Stimulated activated CD8-positive, alpha-beta memory T cell treated with anti-CD3 and anti-CD28 coated beads, Interleukin-7, amount 100 ng/mL, for 24 hours (primary cell): ENCODE data around the gene PPP3R2.
"Not testable (repeated sequence)": the region's sequence is repeated elsewhere in the genome, so short reads cannot be mapped to it uniquely, and the experiment has no call there.

Source experiments
- DNase-seq: peaks from one replicate; pipeline ENCODE4 v3.0.0-alpha.2; 2020; ENCODE audit warnings: low read depth

The PPP3R2 gene

GRCh38 chr9:101594796-101595195 is at the start of gene PPP3R2:
Gene PPP3R2 (minus strand): TSS chr9:101594969. CDS start chr9:101594921, 48 bp downstream.
- DNase-seq = no peak

- DNase-seq = no peak
Measured at GRCh38 chr9:101639785-101640665, 45.3 kb upstream of the PPP3R2 start.

GRCh38 chr9:101639311-101639710 is 44.5 kb upstream of the PPP3R2 start:
- DNase-seq = no peak

- DNase-seq = no peak
Measured at GRCh38 chr9:101636247-101636646, 41.5 kb upstream of the PPP3R2 start.

GRCh38 chr9:101635473-101635872 is 40.7 kb upstream of the PPP3R2 start:
- DNase-seq = no peak

GRCh38 chr9:101634741-101635409 is 40.1 kb upstream of the PPP3R2 start:
- no peak for DNase-seq

GRCh38 chr9:101632611-101633010 is 37.8 kb upstream of the PPP3R2 start:
- DNase-seq = no peak

- no peak for DNase-seq
Measured at GRCh38 chr9:101631892-101632291, 37.1 kb upstream of the PPP3R2 start.

- DNase-seq = no peak
Measured at GRCh38 chr9:101629636-101630035, 34.9 kb upstream of the PPP3R2 start.

GRCh38 chr9:101628173-101628572 is 33.4 kb upstream of the PPP3R2 start:
- no peak for DNase-seq

GRCh38 chr9:101626295-101626694 is 31.5 kb upstream of the PPP3R2 start:
- DNase-seq = no peak

- DNase-seq = no peak
Measured at GRCh38 chr9:101625876-101626275, 31.1 kb upstream of the PPP3R2 start.

- no peak for DNase-seq
Measured at GRCh38 chr9:101620452-101620851, 25.7 kb upstream of the PPP3R2 start.

- DNase-seq = no peak
Measured at GRCh38 chr9:101618698-101619097, 23.9 kb upstream of the PPP3R2 start.

GRCh38 chr9:101605547-101605946 is 10.8 kb upstream of the PPP3R2 start:
- DNase-seq = no peak

GRCh38 chr9:101604296-101604695 is 9.5 kb upstream of the PPP3R2 start:
- DNase-seq = no peak

GRCh38 chr9:101601904-101602765 is 7.4 kb upstream of the PPP3R2 start:
- DNase-seq = no peak

- no peak for DNase-seq
Measured at GRCh38 chr9:101593345-101593744, 1.4 kb downstream of the PPP3R2 start.

GRCh38 chr9:101592788-101593187 is 2.0 kb downstream of the PPP3R2 start:
- no peak for DNase-seq

GRCh38 chr9:101591787-101592446 is 2.9 kb downstream of the PPP3R2 start:
- no peak for DNase-seq

- DNase-seq = no peak
Measured at GRCh38 chr9:101590901-101591300, 3.9 kb downstream of the PPP3R2 start.

- not testable (repeated sequence) for DNase-seq
Measured at GRCh38 chr9:101590074-101590473, 4.7 kb downstream of the PPP3R2 start.
